HepG2 (cell line): ENCODE results near the gene L2HGDH. TPM values are rescaled to one million over a fixed set of nuclear protein-coding genes. Genes with fewer than 3 reads are reported as not detected.

ENCODE experiments used
- KAT8 ChIP-seq: IDR thresholded peaks from 2 replicates; pipeline ENCODE4 v1.6.1; 2016; ENCODE audit warnings: missing genetic modification reagents, missing compliant biosample characterization
- NFE2L1 ChIP-seq: sonication (generic); formaldehyde crosslinking; IDR thresholded peaks from 2 replicates; pipeline ENCODE4 v1.4.0; 2020; ENCODE audit warnings: missing genetic modification reagents, mild to moderate bottlenecking, borderline replicate concordance
- NFKBIZ ChIP-seq: IDR thresholded peaks from 2 replicates; pipeline ENCODE4 v1.6.1; 2018; ENCODE audit warnings: missing genetic modification reagents, missing compliant biosample characterization
- NONO ChIP-seq, 2 experiments: fragments of 450-650 bp in 1 of 2; sonication (generic) in 1 of 2; formaldehyde crosslinking in 1 of 2; IDR thresholded peaks in 1 of 2; conservative IDR thresholded peaks in 1 of 2; 2 replicates each; pipeline versions ENCODE4 v1.6.1 to v1.8.0; 2017 to 2022; ENCODE audit warnings: mild to moderate bottlenecking in 1 of 2, missing genetic modification reagents in 1 of 2, moderate library complexity in 1 of 2
- NR1H2 ChIP-seq: sonication (generic); formaldehyde crosslinking; IDR thresholded peaks from 2 replicates; pipeline ENCODE4 v1.8.1; 2022; ENCODE audit warnings: low read depth, missing genetic modification reagents, borderline replicate concordance
- NR3C1 ChIP-seq: sonication (generic); formaldehyde crosslinking; IDR thresholded peaks from 2 replicates; pipeline ENCODE4 v1.4.0; 2020; ENCODE audit warnings: missing genetic modification reagents
- SUZ12 ChIP-seq: fragments of 150-350 bp; IDR thresholded peaks from 2 replicates; pipeline ENCODE4 v1.6.1; 2014; ENCODE audit warnings: low read depth, low read length
- ZNF605 ChIP-seq: sonication (generic); formaldehyde crosslinking; IDR thresholded peaks from 2 replicates; pipeline ENCODE4 v1.8.0; 2022; ENCODE audit warnings: mild to moderate bottlenecking, missing genetic modification reagents
- polyA plus RNA-seq, 8 experiments: library from polyadenylated mRNA; depleted of rRNA in 3 of 8; stranded (reverse) in 7 of 8; unstranded in 1 of 8; fragments of >200 nt; fragmentation: Illumina TruSeq in 4 of 8; extraction: Trizol in 4 of 8; gene quantifications; 2 replicates each; pipeline versions ENCODE4 v1.2.1 to v1.2.3, GENCODE V29; 2011 to 2016; ENCODE audit warnings: low read depth in 4 of 8, missing spikeins in 1 of 8, mixed read lengths in 1 of 8; ENCODE audit not compliant: insufficient read depth in 1 of 8
- total RNA-seq, 5 experiments: library from RNA; depleted of rRNA; stranded (reverse); fragments of >200 nt; fragmentation: Illumina TruSeq; extraction: Trizol; gene quantifications; 2 replicates each; pipeline ENCODE4 v1.2.3, GENCODE V29; 2016; ENCODE audit warnings: low read depth in 1 of 5
- TF ChIP-seq, protein P1 (sequence below), 2 experiments: sonication (generic) in 1 of 2; formaldehyde crosslinking in 1 of 2; IDR thresholded peaks; 2 replicates each; pipeline versions ENCODE4 v1.6.1 to v1.9.0; 2014 to 2022; ENCODE audit warnings: antibody characterized with exemption in 1 of 2, borderline replicate concordance in 1 of 2, inconsistent platforms in 1 of 2, low read depth in 1 of 2, missing genetic modification reagents in 1 of 2
- TF ChIP-seq, protein P2 (sequence below): sonication (generic); formaldehyde crosslinking; IDR thresholded peaks from 2 replicates; pipeline ENCODE4 v1.4.0; 2020; ENCODE audit warnings: mild to moderate bottlenecking, missing genetic modification reagents
- TF ChIP-seq, protein P3 (sequence below): sonication (generic); formaldehyde crosslinking; IDR thresholded peaks from 2 replicates; pipeline ENCODE4 v1.8.0; 2022; ENCODE audit warnings: mild to moderate bottlenecking, missing genetic modification reagents; ENCODE audit not compliant: insufficient replicate concordance
- TF ChIP-seq, protein P4 (sequence below): sonication (generic); formaldehyde crosslinking; IDR thresholded peaks from 2 replicates; pipeline ENCODE4 v1.8.1; 2023; ENCODE audit warnings: mild to moderate bottlenecking, missing genetic modification reagents
- TF ChIP-seq, protein P5 (sequence below): sonication (generic); formaldehyde crosslinking; IDR thresholded peaks from 2 replicates; pipeline ENCODE4 v1.4.0; 2020; ENCODE audit warnings: missing genetic modification reagents, low read depth, mild to moderate bottlenecking, borderline replicate concordance
- TF ChIP-seq, protein P6 (sequence below): sonication (generic); formaldehyde crosslinking; IDR thresholded peaks from 2 replicates; pipeline ENCODE4 v1.5.0; 2020; ENCODE audit warnings: missing genetic modification reagents, mild to moderate bottlenecking, borderline replicate concordance

The L2HGDH gene
- total and polyA plus RNA-seq, 2 of the 13 experiments (the other 11 are each of a cell fraction or from before 2014, with no cell fraction given): 3.3 to 5.0 TPM

DNA sequence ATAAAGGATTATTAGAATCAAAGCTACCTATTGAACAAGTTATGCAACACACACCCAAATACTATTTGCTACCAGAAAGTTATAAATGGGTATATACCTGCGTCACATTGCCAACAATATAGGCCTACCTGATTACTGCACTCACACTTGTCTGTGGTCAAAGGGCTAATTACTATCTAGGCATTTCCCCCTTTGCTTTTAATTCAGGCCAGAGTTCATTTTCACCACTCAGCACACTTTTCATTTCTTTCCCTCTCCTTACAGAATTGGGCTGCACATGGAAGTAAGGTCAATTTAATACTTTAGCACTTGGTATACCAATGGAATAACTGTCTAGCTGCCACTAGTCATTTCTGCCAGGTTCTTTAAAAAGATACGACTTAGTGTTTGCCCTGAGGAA, 82.3 kb downstream of the L2HGDH start (continued):
- TF ChIP-seq, protein P1, sequence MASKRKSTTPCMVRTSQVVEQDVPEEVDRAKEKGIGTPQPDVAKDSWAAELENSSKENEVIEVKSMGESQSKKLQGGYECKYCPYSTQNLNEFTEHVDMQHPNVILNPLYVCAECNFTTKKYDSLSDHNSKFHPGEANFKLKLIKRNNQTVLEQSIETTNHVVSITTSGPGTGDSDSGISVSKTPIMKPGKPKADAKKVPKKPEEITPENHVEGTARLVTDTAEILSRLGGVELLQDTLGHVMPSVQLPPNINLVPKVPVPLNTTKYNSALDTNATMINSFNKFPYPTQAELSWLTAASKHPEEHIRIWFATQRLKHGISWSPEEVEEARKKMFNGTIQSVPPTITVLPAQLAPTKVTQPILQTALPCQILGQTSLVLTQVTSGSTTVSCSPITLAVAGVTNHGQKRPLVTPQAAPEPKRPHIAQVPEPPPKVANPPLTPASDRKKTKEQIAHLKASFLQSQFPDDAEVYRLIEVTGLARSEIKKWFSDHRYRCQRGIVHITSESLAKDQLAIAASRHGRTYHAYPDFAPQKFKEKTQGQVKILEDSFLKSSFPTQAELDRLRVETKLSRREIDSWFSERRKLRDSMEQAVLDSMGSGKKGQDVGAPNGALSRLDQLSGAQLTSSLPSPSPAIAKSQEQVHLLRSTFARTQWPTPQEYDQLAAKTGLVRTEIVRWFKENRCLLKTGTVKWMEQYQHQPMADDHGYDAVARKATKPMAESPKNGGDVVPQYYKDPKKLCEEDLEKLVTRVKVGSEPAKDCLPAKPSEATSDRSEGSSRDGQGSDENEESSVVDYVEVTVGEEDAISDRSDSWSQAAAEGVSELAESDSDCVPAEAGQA (IDR thresholded peaks at IDR 0.05; ENCODE audit: low read depth): no peak
- TF ChIP-seq, protein P1 (CRISPR knock-in tag; IDR thresholded peaks at IDR 0.05; ENCODE audit: borderline replicate concordance): no peak
- TF ChIP-seq, protein P2, sequence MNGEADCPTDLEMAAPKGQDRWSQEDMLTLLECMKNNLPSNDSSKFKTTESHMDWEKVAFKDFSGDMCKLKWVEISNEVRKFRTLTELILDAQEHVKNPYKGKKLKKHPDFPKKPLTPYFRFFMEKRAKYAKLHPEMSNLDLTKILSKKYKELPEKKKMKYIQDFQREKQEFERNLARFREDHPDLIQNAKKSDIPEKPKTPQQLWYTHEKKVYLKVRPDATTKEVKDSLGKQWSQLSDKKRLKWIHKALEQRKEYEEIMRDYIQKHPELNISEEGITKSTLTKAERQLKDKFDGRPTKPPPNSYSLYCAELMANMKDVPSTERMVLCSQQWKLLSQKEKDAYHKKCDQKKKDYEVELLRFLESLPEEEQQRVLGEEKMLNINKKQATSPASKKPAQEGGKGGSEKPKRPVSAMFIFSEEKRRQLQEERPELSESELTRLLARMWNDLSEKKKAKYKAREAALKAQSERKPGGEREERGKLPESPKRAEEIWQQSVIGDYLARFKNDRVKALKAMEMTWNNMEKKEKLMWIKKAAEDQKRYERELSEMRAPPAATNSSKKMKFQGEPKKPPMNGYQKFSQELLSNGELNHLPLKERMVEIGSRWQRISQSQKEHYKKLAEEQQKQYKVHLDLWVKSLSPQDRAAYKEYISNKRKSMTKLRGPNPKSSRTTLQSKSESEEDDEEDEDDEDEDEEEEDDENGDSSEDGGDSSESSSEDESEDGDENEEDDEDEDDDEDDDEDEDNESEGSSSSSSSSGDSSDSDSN (CRISPR knock-in tag): no peak
- TF ChIP-seq, protein P3, sequence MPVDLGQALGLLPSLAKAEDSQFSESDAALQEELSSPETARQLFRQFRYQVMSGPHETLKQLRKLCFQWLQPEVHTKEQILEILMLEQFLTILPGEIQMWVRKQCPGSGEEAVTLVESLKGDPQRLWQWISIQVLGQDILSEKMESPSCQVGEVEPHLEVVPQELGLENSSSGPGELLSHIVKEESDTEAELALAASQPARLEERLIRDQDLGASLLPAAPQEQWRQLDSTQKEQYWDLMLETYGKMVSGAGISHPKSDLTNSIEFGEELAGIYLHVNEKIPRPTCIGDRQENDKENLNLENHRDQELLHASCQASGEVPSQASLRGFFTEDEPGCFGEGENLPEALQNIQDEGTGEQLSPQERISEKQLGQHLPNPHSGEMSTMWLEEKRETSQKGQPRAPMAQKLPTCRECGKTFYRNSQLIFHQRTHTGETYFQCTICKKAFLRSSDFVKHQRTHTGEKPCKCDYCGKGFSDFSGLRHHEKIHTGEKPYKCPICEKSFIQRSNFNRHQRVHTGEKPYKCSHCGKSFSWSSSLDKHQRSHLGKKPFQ: no peak
- TF ChIP-seq ZNF605 (CRISPR knock-in tag) (no peak), NONO (IDR thresholded peaks at IDR 0.05) (no peak), NONO (CRISPR knock-in tag; conservative IDR thresholded peaks at IDR 0.05) (no peak), NR1H2 (CRISPR knock-in tag) (no peak), NFKBIZ (CRISPR knock-in tag) (no peak), NFE2L1 (CRISPR knock-in tag) (no peak), KAT8 (CRISPR knock-in tag) (no peak), NR3C1 (CRISPR knock-in tag) (no peak), SUZ12 (no peak)
- TF ChIP-seq, protein P4, sequence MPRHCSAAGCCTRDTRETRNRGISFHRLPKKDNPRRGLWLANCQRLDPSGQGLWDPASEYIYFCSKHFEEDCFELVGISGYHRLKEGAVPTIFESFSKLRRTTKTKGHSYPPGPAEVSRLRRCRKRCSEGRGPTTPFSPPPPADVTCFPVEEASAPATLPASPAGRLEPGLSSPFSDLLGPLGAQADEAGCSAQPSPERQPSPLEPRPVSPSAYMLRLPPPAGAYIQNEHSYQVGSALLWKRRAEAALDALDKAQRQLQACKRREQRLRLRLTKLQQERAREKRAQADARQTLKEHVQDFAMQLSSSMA (CRISPR knock-in tag): no peak
- TF ChIP-seq, protein P5, sequence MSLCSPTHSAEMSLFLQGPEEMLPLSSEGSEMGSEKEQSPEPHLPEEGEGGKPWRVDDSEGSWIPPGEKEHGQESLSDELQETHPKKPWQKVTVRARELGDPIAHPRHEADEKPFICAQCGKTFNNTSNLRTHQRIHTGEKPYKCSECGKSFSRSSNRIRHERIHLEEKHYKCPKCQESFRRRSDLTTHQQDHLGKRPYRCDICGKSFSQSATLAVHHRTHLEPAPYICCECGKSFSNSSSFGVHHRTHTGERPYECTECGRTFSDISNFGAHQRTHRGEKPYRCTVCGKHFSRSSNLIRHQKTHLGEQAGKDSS: no peak
- TF ChIP-seq, protein P6, sequence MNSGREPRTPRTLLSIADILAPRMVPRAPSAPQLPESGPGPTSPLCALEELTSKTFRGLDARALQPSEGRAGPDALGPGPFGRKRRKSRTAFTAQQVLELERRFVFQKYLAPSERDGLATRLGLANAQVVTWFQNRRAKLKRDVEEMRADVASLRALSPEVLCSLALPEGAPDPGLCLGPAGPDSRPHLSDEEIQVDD (CRISPR knock-in tag): no peak
